GM23248 (cell line): Measurements from ENCODE around the gene USP24.

Experiments
- EZH2 ChIP-seq: fragments of 200-600 bp; sonication (generic); IDR thresholded peaks from 2 replicates; pipeline ENCODE4 v1.6.1; 2018; ENCODE audit warnings: antibody characterized with exemption, mild to moderate bottlenecking; ENCODE audit not compliant: insufficient read depth, poor library complexity, severe bottlenecking
- EZH2phosphoT487 ChIP-seq: fragments of 200-600 bp; sonication (generic); IDR thresholded peaks from 2 replicates; pipeline ENCODE4 v1.6.1; 2018; ENCODE audit warnings: antibody characterized with exemption, moderate library complexity, mild to moderate bottlenecking, low read depth; ENCODE audit not compliant: insufficient read depth

DNA sequence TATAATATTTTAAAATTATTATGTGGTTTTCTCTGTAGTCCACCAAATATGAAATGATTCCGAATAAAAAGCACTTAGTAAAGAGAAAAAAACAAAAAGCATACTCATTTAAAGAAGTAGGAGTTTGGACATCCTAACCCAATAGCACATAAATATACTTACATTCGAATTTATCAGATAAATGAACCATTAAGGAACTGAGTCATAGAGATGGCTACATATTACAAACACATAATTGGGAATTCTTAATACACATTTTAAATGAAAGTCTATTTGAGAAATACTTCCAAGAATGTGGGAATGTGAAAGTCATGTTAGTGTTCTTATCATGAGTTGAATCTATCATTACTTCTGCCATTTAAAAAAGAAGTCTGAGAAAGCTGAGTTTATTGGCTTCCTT lies 75.0 kb downstream of the USP24 start:
- TF ChIP-seq EZH2phosphoT487 (no peak), EZH2 (no peak)
